HG03175 (cell line): ENCODE data around the gene PCSK4.
"Not testable (repeated sequence)": the region's sequence is repeated elsewhere in the genome, so short reads cannot be mapped to it uniquely, and the experiment has no call there.

Experiments used
- ATAC-seq: cut with Tn5 transposase; IDR thresholded peaks from one replicate; pipeline ENCODE4 v1.9.1; 2021; ENCODE audit warnings: mild to moderate bottlenecking, moderate library complexity; ENCODE audit not compliant: unreplicated experiment

PCSK4 gene

GRCh38 chr19:1505991-1506881 is 16.1 kb upstream of the PCSK4 start:
- ATAC-seq = no peak

- no peak for ATAC-seq
These were observed 14.9 kb upstream of the PCSK4 start for GRCh38 chr19:1505012-1505411.

GRCh38 chr19:1503925-1504773 is 14.0 kb upstream of the PCSK4 start:
- ATAC-seq = no peak

- no peak for ATAC-seq
These were observed 13.2 kb upstream of the PCSK4 start for GRCh38 chr19:1503089-1503924.

- ATAC-seq = no peak
These were observed 12.4 kb upstream of the PCSK4 start for GRCh38 chr19:1502433-1503088.

GRCh38 chr19:1501200-1501595 is 11.0 kb upstream of the PCSK4 start:
- no peak for ATAC-seq

- not testable (repeated sequence) for ATAC-seq
These were observed 9.1 kb upstream of the PCSK4 start for GRCh38 chr19:1499231-1499630.

GRCh38 chr19:1497578-1498235 is 7.6 kb upstream of the PCSK4 start:
- ATAC-seq = no peak

GRCh38 chr19:1496714-1497577 is 6.8 kb upstream of the PCSK4 start:
- ATAC-seq = no peak

GRCh38 chr19:1495799-1496713 is 5.9 kb upstream of the PCSK4 start:
- no peak for ATAC-seq

GRCh38 chr19:1495051-1495798 is 5.1 kb upstream of the PCSK4 start:
- no peak for ATAC-seq

GRCh38 chr19:1494115-1494815 is 4.1 kb upstream of the PCSK4 start:
- ATAC-seq = no peak

- ATAC-seq = no peak
These were observed 2.4 kb upstream of the PCSK4 start for GRCh38 chr19:1492474-1493006.

- no peak for ATAC-seq
These were observed 1.7 kb upstream of the PCSK4 start for GRCh38 chr19:1491849-1492170.

GRCh38 chr19:1491114-1491848 is 1.1 kb upstream of the PCSK4 start, which contains the start of gene REEP6:
Gene REEP6, plus strand, starts transcription at chr19:1491181. Its CDS starts 89 bp downstream, at chr19:1491270.
- no peak for ATAC-seq
